HG03280 (cell line): Measurements from ENCODE around the gene SOAT2.
A peak's percentile ranks its signal among the peaks of the same experiment; 100 is the strongest.

Experiments
- ATAC-seq: cut with Tn5 transposase; IDR thresholded peaks from one replicate; pipeline ENCODE4 v1.9.1; 2021; ENCODE audit warnings: mild to moderate bottlenecking, moderate library complexity; ENCODE audit not compliant: unreplicated experiment

Gene SOAT2

DNA sequence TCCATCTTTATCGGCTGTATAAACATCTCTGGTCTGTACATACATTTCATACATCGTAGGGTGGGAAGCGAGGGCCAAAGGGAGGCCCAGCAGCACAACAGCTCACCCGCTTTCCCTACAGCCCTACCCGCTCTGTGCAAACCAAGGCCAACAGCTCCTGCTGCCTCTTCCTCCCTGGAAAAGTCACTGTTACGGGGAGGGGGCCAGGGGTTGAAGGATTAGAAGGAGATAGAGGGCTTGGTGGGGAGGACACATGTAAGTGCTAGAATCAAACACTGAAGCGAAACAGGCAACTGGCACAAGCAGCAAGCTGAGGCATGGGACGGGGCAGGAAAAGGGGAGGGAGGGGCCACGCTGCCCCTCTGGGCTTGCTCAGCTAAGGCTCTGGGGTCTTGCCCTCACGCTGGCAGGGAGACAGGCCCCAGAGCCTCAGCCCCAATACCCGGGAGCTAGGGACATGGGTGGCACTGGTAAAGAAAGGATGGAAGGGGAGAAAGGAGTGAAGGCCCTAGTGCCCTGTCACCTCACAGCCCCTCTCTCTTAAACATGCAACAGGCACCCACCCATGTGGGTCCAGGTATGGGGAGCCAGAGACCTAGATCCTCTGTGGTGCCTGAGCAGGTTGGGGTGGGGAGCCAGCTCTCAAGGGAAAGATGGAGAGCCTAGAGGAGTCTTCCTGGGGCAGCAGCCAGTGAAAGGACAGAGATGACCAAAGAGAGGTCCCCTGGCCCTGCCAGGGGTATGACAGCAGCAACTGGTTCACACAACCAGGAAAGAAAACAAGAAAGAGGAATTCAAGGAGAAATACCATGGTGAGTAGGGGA lies 38.5 kb upstream of the SOAT2 start:
- ATAC-seq: no peak

- ATAC-seq: no peak
Observed at GRCh38 chr12:53065470-53065869, 37.8 kb upstream of the SOAT2 start.

DNA sequence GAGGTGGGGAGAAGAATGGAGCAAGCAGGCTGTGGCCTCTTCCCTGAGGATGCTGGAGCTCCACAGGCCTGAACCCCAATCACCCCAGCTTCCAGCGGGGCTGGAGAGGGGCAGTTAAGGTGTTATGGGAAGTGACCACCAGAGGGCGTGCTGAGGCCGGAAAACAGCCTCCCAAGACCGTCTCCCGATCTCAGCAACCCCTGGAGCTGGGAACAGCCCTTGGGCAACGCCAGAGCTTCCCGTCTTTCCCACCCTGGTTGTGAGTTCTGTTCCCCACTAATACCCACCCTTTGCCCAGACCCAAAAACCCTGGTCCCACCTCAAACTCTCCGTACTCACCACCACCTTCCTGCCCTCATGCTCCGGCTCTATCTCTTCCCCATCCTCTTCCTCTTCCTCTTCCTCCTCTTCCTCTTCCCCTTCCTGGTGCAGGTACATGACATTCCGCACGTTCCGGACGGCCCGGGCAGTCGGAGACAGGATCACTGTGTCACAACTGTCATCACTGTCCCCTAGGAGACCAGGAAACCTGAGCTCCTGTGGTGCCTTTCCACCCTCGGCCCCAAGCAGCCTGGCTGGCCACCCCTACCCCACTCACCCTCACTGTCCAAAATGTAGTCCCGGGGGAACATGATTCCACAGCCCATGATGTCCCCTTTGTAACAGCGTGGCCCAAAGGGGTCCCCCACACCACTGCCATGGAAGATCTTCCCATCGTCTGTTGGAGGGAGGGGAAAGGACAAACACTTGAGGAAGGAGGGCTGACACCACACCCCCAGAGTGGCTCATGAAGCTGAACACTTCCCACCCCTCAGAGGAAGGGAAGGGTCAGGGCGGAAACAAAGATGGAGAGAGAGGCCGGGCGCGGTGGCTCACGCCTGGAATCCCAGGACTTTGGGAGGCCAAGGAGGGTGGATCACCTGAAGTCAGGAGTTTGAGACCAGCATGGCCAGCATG lies 37.0 kb upstream of the SOAT2 start:
- no peak for ATAC-seq

- ATAC-seq: no peak
Observed at GRCh38 chr12:53067074-53067992, 36.0 kb upstream of the SOAT2 start.

DNA sequence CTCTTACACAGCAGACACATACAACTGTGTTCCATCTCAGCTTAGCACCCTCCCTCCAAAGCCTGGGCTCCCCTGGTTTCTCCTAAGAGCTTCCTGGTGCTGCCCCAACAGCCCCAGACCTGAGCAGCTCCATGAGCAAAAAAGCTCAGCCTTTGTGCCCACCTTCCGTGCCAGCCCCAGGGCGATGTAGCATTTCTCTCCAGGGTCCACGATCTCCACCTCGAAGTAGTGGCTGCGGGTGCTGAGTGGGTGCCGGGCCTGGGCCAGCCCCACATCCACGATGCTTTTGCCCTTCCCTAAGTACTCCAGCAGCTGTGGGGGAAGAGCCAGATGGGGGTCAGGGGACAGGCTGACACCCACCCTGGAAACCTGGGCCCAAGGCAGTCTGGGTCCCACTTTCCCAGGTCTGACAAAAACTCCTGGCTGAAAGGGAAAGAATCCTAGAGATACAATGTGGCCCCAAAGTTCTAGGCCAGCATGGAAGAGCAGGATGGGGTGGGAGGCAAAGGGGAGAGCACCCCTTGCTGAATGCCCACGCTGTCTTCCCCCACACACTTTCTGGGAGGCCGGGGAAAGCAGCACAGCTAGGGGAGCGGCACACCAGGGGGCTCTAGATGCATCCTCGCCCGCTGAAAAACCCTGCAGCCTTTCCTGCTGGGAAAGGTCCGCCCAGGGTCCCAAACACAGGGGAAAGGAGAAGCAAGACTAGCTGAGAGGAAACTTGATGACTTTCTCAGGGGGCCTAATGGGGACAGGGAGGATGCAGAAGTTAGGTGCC lies 35.1 kb upstream of the SOAT2 start:
- no peak for ATAC-seq

- ATAC-seq: no peak
Observed at GRCh38 chr12:53068811-53069585, 34.3 kb upstream of the SOAT2 start.

GRCh38 chr12:53069621-53070410 lies 33.5 kb upstream of the SOAT2 start:
- ATAC-seq: no peak

DNA sequence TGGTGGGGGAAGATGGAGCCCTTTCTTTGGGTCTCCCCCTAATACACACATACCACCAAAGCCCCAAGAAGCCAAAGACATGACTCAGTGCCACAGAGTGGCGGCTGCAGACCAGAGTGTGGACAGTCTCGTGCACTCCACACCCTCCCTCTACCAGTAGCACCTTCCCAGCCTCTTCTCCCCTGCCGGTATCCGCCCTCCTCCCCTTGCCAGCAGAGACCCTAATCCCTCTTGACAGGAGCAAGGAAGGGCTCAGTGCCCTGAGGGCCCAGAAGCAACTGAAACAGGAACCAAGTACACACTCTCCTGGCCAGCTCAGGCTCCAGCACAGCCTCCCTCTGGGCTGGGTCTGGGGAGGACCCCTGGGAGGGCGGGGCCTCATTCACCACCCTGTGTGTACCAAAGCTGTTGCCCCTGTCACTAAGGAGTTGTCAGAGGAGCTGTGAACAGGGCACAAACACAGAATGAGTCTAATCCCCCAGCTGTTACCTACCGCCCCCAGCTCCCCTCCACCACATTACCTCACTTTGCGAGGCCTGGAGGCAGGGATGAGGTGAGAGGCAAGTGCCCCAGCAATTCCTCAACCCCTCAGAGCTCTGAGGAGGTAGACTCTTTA lies 32.3 kb upstream of the SOAT2 start:
- ATAC-seq: no peak

GRCh38 chr12:53071591-53072551 lies 31.4 kb upstream of the SOAT2 start:
- no peak for ATAC-seq

DNA sequence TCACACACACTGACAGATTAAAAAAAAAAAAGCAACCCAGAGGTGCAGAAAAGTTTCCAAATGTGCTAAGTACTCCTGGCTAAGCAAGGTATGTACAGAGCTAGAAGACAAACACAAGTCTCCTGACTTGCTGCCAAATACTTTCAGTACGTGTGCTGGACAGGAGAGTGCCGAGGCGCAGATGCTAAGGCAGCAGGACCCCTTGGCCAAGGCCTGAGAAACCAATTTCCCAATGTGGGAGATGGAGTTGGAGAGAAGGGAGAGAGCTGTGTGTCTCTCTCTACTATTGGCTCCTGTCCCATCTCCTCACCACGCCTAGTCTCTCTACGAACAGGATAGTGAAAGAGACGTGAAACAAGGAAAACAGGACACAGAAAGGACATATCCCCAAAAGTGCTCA lies 29.4 kb upstream of the SOAT2 start:
- no peak for ATAC-seq

GRCh38 chr12:53074283-53074998 lies 28.8 kb upstream of the SOAT2 start:
- no peak for ATAC-seq

DNA sequence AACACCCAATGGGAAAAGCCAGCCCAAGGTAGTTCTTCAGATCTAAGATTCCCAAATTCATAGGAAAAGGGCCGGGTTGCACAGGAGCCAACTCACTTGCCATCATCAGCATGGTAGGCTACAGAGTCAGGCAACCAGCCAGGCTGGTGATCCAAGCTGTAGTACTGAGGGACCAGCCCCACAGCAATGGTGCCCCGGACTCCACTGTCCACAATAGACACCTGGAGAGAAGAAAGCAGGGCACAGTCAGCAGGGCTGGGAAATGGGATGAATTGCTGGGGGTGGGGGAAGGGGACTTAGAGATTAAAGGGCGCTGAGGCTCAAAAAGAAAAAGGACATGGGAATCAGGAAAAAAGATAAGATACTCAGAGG lies 28.3 kb upstream of the SOAT2 start:
- no peak for ATAC-seq

GRCh38 chr12:53076461-53076860 lies 26.8 kb upstream of the SOAT2 start:
- no peak for ATAC-seq

DNA sequence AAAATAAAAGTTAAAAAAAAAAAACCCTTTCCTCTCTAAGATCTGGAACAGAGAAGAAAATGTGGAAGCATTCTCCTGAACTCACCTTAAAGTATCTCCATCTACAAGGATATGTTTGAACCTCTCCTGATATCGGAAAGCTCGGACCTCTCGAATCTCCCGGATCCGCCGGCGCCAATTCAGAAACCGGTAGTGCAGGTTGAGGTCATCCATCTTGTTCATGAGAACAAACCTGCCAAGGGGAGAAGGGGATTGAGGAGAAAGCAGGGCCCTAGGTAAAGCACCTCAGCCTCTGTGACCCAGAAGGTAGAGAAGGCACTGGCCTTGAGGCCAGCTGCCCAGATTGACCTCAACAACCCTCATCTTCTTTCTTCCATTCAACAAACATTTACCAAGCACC lies 26.3 kb upstream of the SOAT2 start:
- no peak for ATAC-seq

- ATAC-seq: peak; percentile 25
Observed at GRCh38 chr12:53078425-53079225, 24.7 kb upstream of the SOAT2 start.
